Raji (cell line): Measurements from ENCODE around the gene MYOZ1.

ENCODE experiments used
- POLR2A ChIP-seq: IDR thresholded peaks from 2 replicates; pipeline ENCODE4 v1.6.1; 2011; ENCODE audit warnings: low read depth, low read length, control low read depth; ENCODE audit not compliant: insufficient read depth

The MYOZ1 gene

DNA sequence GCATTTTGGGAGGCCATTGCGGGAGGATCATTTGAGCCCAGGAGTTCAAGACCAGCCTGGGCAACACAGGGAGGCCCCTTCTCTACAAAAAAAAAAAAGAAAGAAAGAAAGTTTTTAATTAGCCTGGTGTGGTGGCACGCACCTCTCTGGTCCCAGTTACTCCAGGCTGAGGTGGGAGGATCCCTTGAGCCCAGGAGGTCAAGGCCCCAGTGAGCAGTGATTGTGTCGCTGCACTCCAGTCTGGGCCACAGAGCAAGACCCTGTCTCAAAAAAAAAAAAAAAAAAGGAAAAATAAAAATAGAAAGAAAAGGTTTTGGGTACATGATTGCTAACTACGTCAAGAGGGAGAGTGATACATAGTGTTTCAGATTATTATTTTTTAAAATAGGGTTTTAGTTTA, 48.2 kb downstream of the MYOZ1 start:
- TF ChIP-seq POLR2A = no peak

- TF ChIP-seq POLR2A = no peak
Measured at GRCh38 chr10:73591935-73592699, 49.2 kb downstream of the MYOZ1 start.

DNA sequence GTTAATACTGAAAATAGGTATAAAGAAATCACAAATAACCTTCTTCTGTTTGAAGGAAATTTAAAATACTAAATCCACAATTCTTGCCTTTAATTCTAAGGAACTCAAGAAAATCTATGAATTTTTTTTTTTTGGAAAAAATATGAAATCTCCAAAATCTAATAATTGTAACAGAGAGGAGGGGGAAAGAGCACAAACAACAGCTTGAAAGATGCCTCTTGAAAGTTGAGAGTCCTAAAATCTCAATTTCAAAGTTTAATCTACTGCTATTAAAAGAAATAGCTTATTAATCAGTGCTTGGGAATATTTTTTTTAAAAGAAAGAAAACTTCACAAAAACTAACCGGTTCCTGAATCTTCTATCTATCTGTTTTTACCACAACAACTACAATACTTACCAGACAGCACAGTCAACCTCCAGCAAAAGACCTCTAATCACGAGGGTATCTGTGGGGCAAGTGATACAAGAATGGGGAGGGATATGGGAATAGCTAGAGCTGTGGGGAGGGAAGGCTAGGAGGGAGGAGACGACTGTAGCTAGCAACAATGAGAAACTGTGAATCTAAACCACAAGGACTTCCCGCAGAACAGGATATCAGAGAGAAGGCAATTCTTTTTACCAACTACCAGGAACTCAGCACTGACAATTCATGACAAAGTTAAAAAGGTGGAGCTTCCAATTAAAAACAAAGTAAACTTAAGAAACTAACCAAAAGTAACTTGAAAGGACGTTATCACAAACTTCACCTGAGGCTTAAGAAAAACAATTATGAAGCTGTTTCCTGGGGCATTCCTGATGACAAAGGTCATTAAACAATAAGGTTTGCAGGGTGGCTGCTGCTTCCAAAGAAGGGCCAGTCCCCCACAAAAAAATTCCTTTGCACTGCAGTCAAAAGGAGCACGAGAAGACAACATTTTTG, 50.1 kb downstream of the MYOZ1 start, which contains the start of gene USP54:
Gene USP54, minus strand, starts transcription at position 462 of the 919 bp plus-strand sequence. CDS start 15,684 bp downstream, outside the sequence.
- TF ChIP-seq POLR2A = no peak

DNA sequence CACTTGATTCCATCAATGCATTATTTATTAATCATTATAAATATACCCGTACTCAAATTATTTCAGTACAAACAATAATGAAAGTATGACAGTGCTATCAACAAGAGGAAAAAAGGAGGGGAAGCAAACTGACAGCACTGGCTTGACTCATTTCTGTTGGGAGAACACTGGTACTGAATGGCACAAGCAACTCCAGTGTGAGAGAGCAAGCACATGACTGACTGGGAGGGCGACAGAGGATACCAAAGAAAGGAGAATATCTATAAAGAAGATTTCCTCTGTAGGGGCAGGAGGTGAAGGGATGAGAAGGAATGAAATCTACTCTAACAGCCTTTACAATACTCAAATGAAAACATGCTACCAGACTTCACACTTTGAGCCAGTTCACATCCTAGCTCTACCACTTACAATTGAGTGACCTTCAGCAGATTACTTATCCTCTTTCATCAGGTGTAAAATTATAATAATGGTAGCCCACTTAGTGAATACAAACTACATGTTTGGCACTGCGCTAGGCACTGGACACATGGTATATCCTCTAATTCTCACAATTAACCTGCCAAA, 51.6 kb downstream of the MYOZ1 start:
- TF ChIP-seq POLR2A = no peak

DNA sequence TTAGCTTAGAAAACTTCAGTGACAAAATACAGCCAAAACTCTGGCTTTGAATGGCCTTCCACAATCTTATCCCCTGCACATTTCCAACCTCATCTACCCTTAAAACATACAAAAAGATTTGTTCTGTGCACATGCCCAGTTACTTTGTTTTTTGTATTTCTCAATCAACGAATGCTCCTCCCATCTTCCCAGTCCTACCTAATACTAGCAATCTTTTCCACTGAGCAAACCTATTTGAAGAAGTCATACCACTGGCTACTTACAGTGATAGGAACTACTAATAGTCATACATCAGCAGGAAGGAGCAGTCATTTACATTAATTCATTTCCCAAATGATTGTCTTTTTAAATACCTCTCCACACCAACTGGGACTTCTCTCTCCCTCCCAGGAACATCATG, 52.6 kb downstream of the MYOZ1 start:
- TF ChIP-seq POLR2A = no peak

GRCh38 chr10:73586583-73586984, 54.7 kb downstream of the MYOZ1 start:
- no peak for TF ChIP-seq POLR2A

- no peak for TF ChIP-seq POLR2A
Measured at GRCh38 chr10:73585327-73585726, 55.9 kb downstream of the MYOZ1 start.

DNA sequence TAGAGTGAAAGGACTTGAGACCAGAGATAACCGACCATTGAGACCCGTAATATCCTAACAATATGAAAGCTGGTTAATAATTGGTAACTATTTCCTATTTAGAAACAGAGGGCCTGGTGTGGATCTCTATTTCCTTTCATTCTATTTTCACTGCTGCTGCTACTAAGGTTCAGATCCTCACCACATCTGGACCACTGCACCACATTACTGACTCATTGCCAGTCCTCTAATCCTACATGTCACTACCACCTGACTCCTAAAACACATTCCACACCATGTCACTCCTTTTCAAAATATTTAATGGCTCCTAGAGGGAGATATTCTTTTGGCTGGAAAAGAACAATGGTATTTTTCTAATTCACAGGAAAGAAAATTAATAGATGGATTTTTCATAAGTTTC, 56.5 kb downstream of the MYOZ1 start:
- TF ChIP-seq POLR2A = no peak

DNA sequence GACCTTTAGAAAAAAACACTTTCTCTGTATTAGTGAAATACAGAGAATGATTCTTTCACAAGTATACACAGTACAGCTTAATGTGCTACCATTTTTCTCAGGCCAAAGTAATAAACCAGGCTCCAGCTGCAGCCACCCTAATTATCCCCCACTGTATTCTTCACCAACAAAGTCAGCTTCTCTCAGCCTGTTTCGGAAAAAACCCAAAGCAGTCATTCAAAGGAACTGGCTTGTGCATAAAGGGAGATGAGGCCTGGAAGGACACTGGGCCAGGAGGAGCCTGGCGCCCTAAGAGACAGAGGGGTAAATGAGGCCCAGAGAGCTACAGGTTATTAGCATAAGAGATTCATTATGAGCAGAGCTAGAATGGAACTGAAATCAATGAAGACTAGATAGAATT, 59.4 kb downstream of the MYOZ1 start:
- no peak for TF ChIP-seq POLR2A
